HepG2 (cell line): ENCODE results near the gene ILRUN. TPM values are rescaled to one million over a fixed set of nuclear protein-coding genes. Genes with fewer than 3 reads are reported as not detected.

Experiments
- ASH2L ChIP-seq: fragments of 300-600, 200-600 bp; sonication (generic); IDR thresholded peaks from 2 replicates; pipeline ENCODE4 v1.7.0; 2017; ENCODE audit warnings: low read depth, mild to moderate bottlenecking, moderate library complexity, mixed read lengths, low read length; ENCODE audit not compliant: insufficient read length
- CREB1 ChIP-seq, 2 experiments: fragments of 450-650 bp in 1 of 2; IDR thresholded peaks; 2 replicates each; pipeline ENCODE4 v1.6.1; 2016 to 2017; ENCODE audit warnings: control low read depth in 1 of 2, mild to moderate bottlenecking in 1 of 2, missing compliant biosample characterization in 1 of 2, missing genetic modification characterization in 1 of 2
- KDM2A ChIP-seq: sonication (generic); formaldehyde crosslinking; IDR thresholded peaks from 2 replicates; pipeline ENCODE4 v1.4.0; 2020; ENCODE audit warnings: low read depth, missing genetic modification reagents, borderline replicate concordance
- SOX13 ChIP-seq, 3 experiments: fragments of 450-650 bp in 1 of 3; sonication (generic) in 1 of 3; formaldehyde crosslinking in 1 of 3; IDR thresholded peaks in 2 of 3; conservative IDR thresholded peaks in 1 of 3; 2 replicates each; pipeline versions ENCODE4 v1.5.0 to v1.6.1; 2016 to 2020; ENCODE audit warnings: antibody characterized with exemption in 1 of 3, mild to moderate bottlenecking in 1 of 3, missing compliant biosample characterization in 1 of 3, missing genetic modification reagents in 1 of 3, moderate library complexity in 1 of 3
- ZFP36L1 ChIP-seq: sonication (generic); formaldehyde crosslinking; IDR thresholded peaks from 2 replicates; pipeline ENCODE4 v1.8.0; 2022; ENCODE audit warnings: mild to moderate bottlenecking, missing genetic modification reagents, moderate library complexity
- ZNF572 ChIP-seq: sonication (generic); formaldehyde crosslinking; IDR thresholded peaks from 2 replicates; pipeline ENCODE4 v1.5.1; 2020; ENCODE audit warnings: mild to moderate bottlenecking, missing genetic modification reagents
- ZNF746 ChIP-seq: sonication (generic); formaldehyde crosslinking; IDR thresholded peaks from 2 replicates; pipeline ENCODE4 v1.8.0; 2022; ENCODE audit warnings: mild to moderate bottlenecking, missing genetic modification reagents
- polyA plus RNA-seq, 8 experiments: library from polyadenylated mRNA; depleted of rRNA in 3 of 8; stranded (reverse) in 7 of 8; unstranded in 1 of 8; fragments of >200 nt; fragmentation: Illumina TruSeq in 4 of 8; extraction: Trizol in 4 of 8; gene quantifications; 2 replicates each; pipeline versions ENCODE4 v1.2.1 to v1.2.3, GENCODE V29; 2011 to 2016; ENCODE audit warnings: low read depth in 4 of 8, missing spikeins in 1 of 8, mixed read lengths in 1 of 8; ENCODE audit not compliant: insufficient read depth in 1 of 8
- total RNA-seq, 5 experiments: library from RNA; depleted of rRNA; stranded (reverse); fragments of >200 nt; fragmentation: Illumina TruSeq; extraction: Trizol; gene quantifications; 2 replicates each; pipeline ENCODE4 v1.2.3, GENCODE V29; 2016; ENCODE audit warnings: low read depth in 1 of 5
- TF ChIP-seq, protein P1 (sequence below), 2 experiments: sonication (generic) in 1 of 2; formaldehyde crosslinking in 1 of 2; IDR thresholded peaks; 2 replicates each; pipeline versions ENCODE4 v1.6.1 to v1.9.0; 2014 to 2022; ENCODE audit warnings: antibody characterized with exemption in 1 of 2, borderline replicate concordance in 1 of 2, inconsistent platforms in 1 of 2, low read depth in 1 of 2, missing genetic modification reagents in 1 of 2
- TF ChIP-seq, protein P2 (sequence below): sonication (generic); formaldehyde crosslinking; IDR thresholded peaks from 2 replicates; pipeline ENCODE4 v1.5.1; 2020; ENCODE audit warnings: mild to moderate bottlenecking, missing genetic modification reagents
- TF ChIP-seq, protein P3 (sequence below): IDR thresholded peaks from 2 replicates; pipeline ENCODE4 v1.6.1; 2018; ENCODE audit warnings: missing genetic modification reagents, mild to moderate bottlenecking, missing compliant biosample characterization
- TF ChIP-seq, protein P4 (sequence below): sonication (generic); formaldehyde crosslinking; conservative IDR thresholded peaks from 2 replicates; pipeline ENCODE4 v1.4.0; 2020; ENCODE audit warnings: mild to moderate bottlenecking, missing genetic modification reagents, moderate library complexity

ILRUN gene
- total and polyA plus RNA-seq, 2 of the 13 experiments (the other 11 are each of a cell fraction or from before 2014, with no cell fraction given) = 45.5 to 66.6 TPM

DNA sequence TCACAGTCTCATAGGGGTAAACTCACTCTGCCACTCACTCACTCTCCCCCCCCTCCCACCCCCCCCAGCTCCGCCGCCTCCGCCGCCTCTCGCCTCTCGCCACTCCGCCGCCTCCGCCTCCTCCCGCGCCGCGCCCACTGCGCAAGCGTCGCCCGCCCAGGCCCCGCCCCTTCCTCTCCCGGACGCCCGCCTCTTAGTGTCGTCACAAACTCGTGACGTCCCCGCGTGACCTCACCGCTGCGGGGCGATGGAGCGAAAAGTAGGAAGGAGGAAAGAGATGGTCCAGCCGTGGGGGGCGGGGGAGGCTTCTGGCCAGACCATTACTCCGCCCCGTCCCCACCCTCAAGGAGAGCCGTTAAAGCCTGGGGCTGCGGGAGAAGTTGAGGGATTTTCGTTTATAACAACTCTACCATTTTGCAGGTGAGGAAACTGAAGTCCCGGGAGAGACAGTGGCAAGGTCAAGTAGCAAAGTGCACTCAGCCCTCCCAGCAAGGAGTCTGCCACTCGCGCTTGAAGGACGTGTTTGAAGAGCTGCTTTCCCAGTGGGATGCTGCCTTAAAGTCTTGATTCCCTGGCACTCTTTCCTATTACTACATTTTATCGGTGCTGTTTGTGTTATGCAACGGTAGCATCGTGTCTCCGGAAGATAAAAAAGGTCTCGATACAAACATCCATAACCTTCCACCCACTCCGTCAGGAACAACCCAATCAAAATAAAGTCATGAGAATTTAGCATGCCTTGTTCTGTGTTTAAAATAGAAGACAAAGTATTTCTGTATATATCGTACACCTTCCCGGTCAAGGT lies at the start of gene ILRUN (continued):
- TF ChIP-seq, protein P1, sequence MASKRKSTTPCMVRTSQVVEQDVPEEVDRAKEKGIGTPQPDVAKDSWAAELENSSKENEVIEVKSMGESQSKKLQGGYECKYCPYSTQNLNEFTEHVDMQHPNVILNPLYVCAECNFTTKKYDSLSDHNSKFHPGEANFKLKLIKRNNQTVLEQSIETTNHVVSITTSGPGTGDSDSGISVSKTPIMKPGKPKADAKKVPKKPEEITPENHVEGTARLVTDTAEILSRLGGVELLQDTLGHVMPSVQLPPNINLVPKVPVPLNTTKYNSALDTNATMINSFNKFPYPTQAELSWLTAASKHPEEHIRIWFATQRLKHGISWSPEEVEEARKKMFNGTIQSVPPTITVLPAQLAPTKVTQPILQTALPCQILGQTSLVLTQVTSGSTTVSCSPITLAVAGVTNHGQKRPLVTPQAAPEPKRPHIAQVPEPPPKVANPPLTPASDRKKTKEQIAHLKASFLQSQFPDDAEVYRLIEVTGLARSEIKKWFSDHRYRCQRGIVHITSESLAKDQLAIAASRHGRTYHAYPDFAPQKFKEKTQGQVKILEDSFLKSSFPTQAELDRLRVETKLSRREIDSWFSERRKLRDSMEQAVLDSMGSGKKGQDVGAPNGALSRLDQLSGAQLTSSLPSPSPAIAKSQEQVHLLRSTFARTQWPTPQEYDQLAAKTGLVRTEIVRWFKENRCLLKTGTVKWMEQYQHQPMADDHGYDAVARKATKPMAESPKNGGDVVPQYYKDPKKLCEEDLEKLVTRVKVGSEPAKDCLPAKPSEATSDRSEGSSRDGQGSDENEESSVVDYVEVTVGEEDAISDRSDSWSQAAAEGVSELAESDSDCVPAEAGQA (IDR thresholded peaks at IDR 0.05; ENCODE audit: low read depth) = peak; percentile 100
- TF ChIP-seq, protein P1 (CRISPR knock-in tag; IDR thresholded peaks at IDR 0.05; ENCODE audit: borderline replicate concordance) = no peak
- TF ChIP-seq ASH2L (peak; percentile 61), CREB1 (IDR thresholded peaks at IDR 0.05) (peak; percentile 99), CREB1 (CRISPR knock-in tag; IDR thresholded peaks at IDR 0.05) (peak; percentile 95), SOX13 (IDR thresholded peaks at IDR 0.05) (no peak), SOX13 (CRISPR knock-in tag; conservative IDR thresholded peaks at IDR 0.05 in 1 of 2, IDR thresholded peaks at IDR 0.05 in 1 of 2) (peak in 1 of 2 experiments; percentile 10; a peak in 1 of 4 replicates), KDM2A (CRISPR knock-in tag) (peak; percentile 77; the same call in 1 of the 2 replicates), ZNF572 (0 out of 2 replicates have a peak, but pooled peaks have one; percentile 44), ZFP36L1 (CRISPR knock-in tag) (peak; percentile 40; the same call in 1 of the 2 replicates), ZNF746 (CRISPR knock-in tag) (0 out of 2 replicates have a peak, but pooled peaks have one; percentile 49)
- TF ChIP-seq, protein P2, sequence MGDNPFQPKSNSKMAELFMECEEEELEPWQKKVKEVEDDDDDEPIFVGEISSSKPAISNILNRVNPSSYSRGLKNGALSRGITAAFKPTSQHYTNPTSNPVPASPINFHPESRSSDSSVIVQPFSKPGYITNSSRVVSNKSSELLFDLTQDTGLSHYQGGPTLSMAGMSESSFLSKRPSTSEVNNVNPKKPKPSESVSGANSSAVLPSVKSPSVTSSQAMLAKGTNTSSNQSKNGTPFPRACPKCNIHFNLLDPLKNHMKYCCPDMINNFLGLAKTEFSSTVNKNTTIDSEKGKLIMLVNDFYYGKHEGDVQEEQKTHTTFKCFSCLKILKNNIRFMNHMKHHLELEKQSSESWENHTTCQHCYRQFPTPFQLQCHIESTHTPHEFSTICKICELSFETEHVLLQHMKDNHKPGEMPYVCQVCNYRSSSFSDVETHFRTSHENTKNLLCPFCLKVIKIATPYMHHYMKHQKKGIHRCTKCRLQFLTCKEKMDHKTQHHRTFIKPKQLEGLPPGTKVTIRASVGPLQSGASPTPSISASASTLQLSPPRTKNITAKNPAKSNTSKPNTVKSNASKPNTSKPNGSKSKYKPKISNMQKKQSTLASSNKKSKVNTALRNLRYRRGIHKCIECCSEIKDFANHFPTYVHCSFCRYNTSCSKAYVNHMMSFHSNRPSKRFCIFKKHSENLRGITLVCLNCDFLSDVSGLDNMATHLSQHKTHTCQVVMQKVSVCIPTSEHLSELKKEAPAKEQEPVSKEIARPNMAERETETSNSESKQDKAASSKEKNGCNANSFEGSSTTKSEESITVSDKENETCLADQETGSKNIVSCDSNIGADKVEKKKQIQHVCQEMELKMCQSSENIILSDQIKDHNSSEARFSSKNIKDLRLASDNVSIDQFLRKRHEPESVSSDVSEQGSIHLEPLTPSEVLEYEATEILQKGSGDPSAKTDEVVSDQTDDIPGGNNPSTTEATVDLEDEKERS (CRISPR knock-in tag) = peak; percentile 74; the same call in 1 of the 2 replicates
- TF ChIP-seq, protein P3, sequence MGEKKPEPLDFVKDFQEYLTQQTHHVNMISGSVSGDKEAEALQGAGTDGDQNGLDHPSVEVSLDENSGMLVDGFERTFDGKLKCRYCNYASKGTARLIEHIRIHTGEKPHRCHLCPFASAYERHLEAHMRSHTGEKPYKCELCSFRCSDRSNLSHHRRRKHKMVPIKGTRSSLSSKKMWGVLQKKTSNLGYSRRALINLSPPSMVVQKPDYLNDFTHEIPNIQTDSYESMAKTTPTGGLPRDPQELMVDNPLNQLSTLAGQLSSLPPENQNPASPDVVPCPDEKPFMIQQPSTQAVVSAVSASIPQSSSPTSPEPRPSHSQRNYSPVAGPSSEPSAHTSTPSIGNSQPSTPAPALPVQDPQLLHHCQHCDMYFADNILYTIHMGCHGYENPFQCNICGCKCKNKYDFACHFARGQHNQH = peak; percentile 73; the same call in 1 of the 2 replicates
- TF ChIP-seq, protein P4, sequence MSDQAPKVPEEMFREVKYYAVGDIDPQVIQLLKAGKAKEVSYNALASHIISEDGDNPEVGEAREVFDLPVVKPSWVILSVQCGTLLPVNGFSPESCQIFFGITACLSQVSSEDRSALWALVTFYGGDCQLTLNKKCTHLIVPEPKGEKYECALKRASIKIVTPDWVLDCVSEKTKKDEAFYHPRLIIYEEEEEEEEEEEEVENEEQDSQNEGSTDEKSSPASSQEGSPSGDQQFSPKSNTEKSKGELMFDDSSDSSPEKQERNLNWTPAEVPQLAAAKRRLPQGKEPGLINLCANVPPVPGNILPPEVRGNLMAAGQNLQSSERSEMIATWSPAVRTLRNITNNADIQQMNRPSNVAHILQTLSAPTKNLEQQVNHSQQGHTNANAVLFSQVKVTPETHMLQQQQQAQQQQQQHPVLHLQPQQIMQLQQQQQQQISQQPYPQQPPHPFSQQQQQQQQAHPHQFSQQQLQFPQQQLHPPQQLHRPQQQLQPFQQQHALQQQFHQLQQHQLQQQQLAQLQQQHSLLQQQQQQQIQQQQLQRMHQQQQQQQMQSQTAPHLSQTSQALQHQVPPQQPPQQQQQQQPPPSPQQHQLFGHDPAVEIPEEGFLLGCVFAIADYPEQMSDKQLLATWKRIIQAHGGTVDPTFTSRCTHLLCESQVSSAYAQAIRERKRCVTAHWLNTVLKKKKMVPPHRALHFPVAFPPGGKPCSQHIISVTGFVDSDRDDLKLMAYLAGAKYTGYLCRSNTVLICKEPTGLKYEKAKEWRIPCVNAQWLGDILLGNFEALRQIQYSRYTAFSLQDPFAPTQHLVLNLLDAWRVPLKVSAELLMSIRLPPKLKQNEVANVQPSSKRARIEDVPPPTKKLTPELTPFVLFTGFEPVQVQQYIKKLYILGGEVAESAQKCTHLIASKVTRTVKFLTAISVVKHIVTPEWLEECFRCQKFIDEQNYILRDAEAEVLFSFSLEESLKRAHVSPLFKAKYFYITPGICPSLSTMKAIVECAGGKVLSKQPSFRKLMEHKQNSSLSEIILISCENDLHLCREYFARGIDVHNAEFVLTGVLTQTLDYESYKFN (CRISPR knock-in tag) = peak; percentile 62
